Naive thymus-derived CD4-positive, alpha-beta T cell (primary cell): ENCODE data around the gene ATP8A2. TPM values are rescaled to one million over a fixed set of nuclear protein-coding genes. Genes with fewer than 3 reads are reported as not detected.

Source experiments
- ATAC-seq: fragments of 150-1000 bp; cut with Tn5 transposase; 2 replicates; pipeline ENCODE4 v1.10.0; 2021; ENCODE audit warnings: mild to moderate bottlenecking, moderate library complexity
- CTCF ChIA-PET: fragments of 350-600 bp; sonication (Branson Sonifier 250); formaldehyde crosslinking; loops from one replicate; lab custom pipeline; 2021; ENCODE audit warnings: antibody characterized with exemption; lab: Charles Lee
- POLR2A ChIA-PET: fragments of 350-600 bp; sonication (Branson Sonifier 250); formaldehyde crosslinking; loops from one replicate; lab custom pipeline; 2021; ENCODE audit warnings: antibody characterized with exemption, inconsistent platforms; lab: Charles Lee
- DNase-seq, 9 donors: peaks; one replicate each; pipeline versions ENCODE4 v3.0.0 to v3.0.0-alpha.2; 2020 to 2022; ENCODE audit warnings: mixed read lengths in 1 of 9
- H3K27ac ChIP-seq: one replicate; pipeline ENCODE4 v1.7.0; 2013; ENCODE audit warnings: mild to moderate bottlenecking, low read depth, low read length, moderate library complexity
- H3K27me3 ChIP-seq, 2 donors: one replicate each; pipeline ENCODE4 v1.7.0; 2013; ENCODE audit warnings: low read length in 2 of 2, mild to moderate bottlenecking in 2 of 2, moderate library complexity in 2 of 2; ENCODE audit not compliant: control insufficient read depth in 2 of 2, insufficient read depth in 2 of 2
- H3K36me3 ChIP-seq, 3 experiments: 1 replicate in 2 of 3; 2 replicates in 1 of 3; pipeline ENCODE4 v1.7.0; 2013; ENCODE audit warnings: low read length in 3 of 3, mild to moderate bottlenecking in 3 of 3, moderate library complexity in 1 of 3; ENCODE audit not compliant: insufficient read depth in 3 of 3, control insufficient read depth in 2 of 3
- H3K4me1 ChIP-seq, 2 donors: one replicate each; pipeline ENCODE4 v1.7.0; 2013; ENCODE audit warnings: low read length in 2 of 2, mild to moderate bottlenecking in 2 of 2, moderate library complexity in 1 of 2; ENCODE audit not compliant: control insufficient read depth in 2 of 2, insufficient read depth in 2 of 2
- H3K4me3 ChIP-seq: 2 replicates; pipeline ENCODE4 v1.7.0; 2013; ENCODE audit warnings: mild to moderate bottlenecking, low read length
- H3K9me3 ChIP-seq, 3 experiments: 1 replicate in 2 of 3; 2 replicates in 1 of 3; pipeline ENCODE4 v1.7.0; 2013; ENCODE audit warnings: low read length in 3 of 3; ENCODE audit not compliant: control insufficient read depth in 2 of 3
- H3K27ac Mint-ChIP-seq, 9 donors: one replicate each; pipeline ENCODE4 v1.8.0; 2020 to 2022; ENCODE audit warnings: mixed read lengths in 9 of 9, mild to moderate bottlenecking in 8 of 9, moderate library complexity in 5 of 9, inconsistent platforms in 2 of 9
- H3K27me3 Mint-ChIP-seq, 5 donors: one replicate each; pipeline ENCODE4 v1.8.0; 2021 to 2022; ENCODE audit warnings: mixed read lengths in 5 of 5, mild to moderate bottlenecking in 1 of 5
- H3K36me3 Mint-ChIP-seq, 5 donors: one replicate each; pipeline ENCODE4 v1.8.0; 2020 to 2022; ENCODE audit warnings: mixed read lengths in 5 of 5, mild to moderate bottlenecking in 3 of 5, inconsistent platforms in 1 of 5
- H3K4me1 Mint-ChIP-seq, 7 donors: one replicate each; pipeline ENCODE4 v1.8.0; 2020 to 2022; ENCODE audit warnings: mixed read lengths in 7 of 7, mild to moderate bottlenecking in 3 of 7, inconsistent platforms in 1 of 7
- H3K4me3 Mint-ChIP-seq, 10 donors: one replicate each; pipeline ENCODE4 v1.8.0; 2020 to 2022; ENCODE audit warnings: mild to moderate bottlenecking in 10 of 10, mixed read lengths in 10 of 10, moderate library complexity in 6 of 10, inconsistent platforms in 2 of 10
- H3K9me3 Mint-ChIP-seq, 11 donors: one replicate each; pipeline ENCODE4 v1.8.0; 2020 to 2022; ENCODE audit warnings: mixed read lengths in 11 of 11, mild to moderate bottlenecking in 4 of 11, inconsistent platforms in 1 of 11, moderate library complexity in 1 of 11
- intact Hi-C, 2 donors: fragments of 100-400 bp; cut with micrococcal nuclease; formaldehyde crosslinking; loops; one replicate each; pipeline ENCODE4 v1.15.1; 2023
- polyA plus RNA-seq, 2 donors: library from polyadenylated mRNA; unstranded; fragments of 300-500 nt; fragmentation: Illumina TruSeq; gene quantifications; one replicate each; pipeline ENCODE4 v1.2.3, GENCODE V29; 2021
- total RNA-seq, 6 experiments: library from RNA in 5 of 6; stranded (reverse) in 5 of 6; gene quantifications; 1 replicate in 5 of 6; 2 replicates in 1 of 6; pipeline ENCODE4 v1.2.3 and lab custom pipeline; 2021 to 2026

ATP8A2 gene
- total and polyA plus RNA-seq, 7 experiments from 2014 or later = 0.56 to 2.4 (median 1.2) TPM

DNA sequence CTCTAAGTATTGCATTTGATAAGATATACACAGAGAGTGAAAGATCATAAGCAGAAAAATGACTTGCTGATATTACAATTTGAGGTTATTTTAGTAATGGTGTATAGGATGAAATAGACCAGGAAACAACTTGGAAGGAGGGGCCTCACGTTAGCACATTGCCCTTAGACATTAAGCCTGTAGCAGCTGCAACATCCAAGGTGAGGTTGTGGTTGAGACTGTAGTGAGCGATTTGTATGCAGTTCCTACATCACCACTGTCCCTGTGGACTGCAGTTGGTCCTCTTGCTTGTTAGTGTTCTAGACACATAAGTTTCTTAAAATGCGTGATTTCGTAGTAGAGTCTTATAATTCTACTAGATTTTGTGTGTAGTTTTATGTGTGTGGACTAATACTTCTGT lies 311.3 kb downstream of the ATP8A2 start:
- POLR2A ChIA-PET = no interaction called here
- DNase-seq (no peak), ATAC-seq (no peak)
- CTCF ChIA-PET = no interaction called here
- H3K4me3 Mint-ChIP-seq = no peak overlapping the region
- no peaks in the 10 kb centered on the region for H3K4me1 ChIP-seq
- intact Hi-C loops = no loop called here
- peaks cover 0 to 4% (median 0%) of the 10 kb centered on the region in 7 donors for H3K4me1 Mint-ChIP-seq
- no peaks in the 10 kb centered on the region for H3K36me3 ChIP-seq
- no peak overlapping the region for H3K27ac ChIP-seq
- H3K27me3 ChIP-seq = no peaks in the 10 kb centered on the region
- H3K9me3 ChIP-seq = no peaks in the 10 kb centered on the region
- H3K36me3 Mint-ChIP-seq = no peaks in the 10 kb centered on the region
- H3K27ac Mint-ChIP-seq = no peak overlapping the region
- H3K27me3 Mint-ChIP-seq = peaks cover 0 to 4% (median 0%) of the 10 kb centered on the region in 5 donors
- peaks cover 0 to 5% (median 0%) of the 10 kb centered on the region in 11 donors for H3K9me3 Mint-ChIP-seq
- no peak overlapping the region for H3K4me3 ChIP-seq

DNA sequence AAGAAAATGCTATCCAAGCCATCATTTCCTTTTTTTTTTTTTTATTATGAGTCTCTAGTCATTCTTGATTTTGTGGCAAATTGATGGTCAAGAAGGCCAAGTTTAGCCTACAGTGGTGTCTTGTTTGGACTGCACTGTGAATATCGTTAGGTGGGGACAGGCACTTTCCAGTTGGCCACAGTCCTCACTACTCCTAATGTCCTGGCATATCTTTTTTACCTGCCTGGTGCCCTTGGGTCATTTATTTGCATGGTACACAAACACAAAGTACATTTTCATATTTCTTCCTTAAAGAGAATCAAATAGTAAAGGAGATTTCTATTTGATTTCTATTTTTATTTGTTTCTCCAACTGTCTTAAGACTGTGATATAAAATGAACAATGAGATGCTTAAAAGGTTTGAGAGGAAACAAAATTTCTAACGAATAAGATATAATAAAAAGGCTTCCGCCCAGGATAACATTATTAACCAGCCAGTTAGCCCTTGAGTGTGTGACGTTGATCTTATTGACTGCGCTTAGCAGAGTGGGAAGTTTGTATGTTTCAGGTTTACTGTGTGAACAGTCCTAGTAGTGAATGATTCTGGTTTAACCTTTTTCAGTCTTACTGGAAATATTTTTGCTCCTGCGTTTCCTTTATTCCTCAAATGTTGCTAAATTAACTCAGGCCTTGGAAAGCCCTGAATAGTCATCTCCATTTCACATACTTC lies 312.0 kb downstream of the ATP8A2 start:
- H3K27ac Mint-ChIP-seq = no peak overlapping the region
- H3K9me3 ChIP-seq = no peaks in the 10 kb centered on the region

DNA sequence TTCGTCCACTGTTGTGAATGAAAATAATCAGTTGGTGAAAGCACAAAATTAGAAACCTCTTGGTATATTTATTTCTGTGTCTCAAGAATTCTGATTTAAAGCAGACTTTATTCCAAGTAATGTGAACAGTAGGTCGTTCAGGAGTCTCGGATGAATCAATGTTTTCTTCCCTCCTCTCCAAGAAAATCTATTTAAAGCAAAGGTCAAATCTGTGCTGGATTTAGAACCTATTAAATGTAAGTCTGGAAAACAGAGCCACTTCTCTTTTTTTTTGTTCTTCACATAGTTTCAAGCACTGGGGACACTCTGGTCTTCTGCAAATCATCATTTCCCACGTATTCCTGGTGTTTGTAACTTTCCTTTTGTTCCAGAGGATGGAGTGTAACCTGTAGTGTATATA lies 312.7 kb downstream of the ATP8A2 start:
- no peaks in the 10 kb centered on the region for H3K27me3 ChIP-seq
- CTCF ChIA-PET = no interaction called here
- Mint-ChIP-seq H3K9me3 (peaks cover 0 to 5% (median 0%) of the 10 kb centered on the region in 11 donors), H3K27ac (no peak overlapping the region), H3K4me3 (no peak overlapping the region), H3K27me3 (no peaks in the 10 kb centered on the region), H3K4me1 (peaks cover 0 to 7% (median 0%) of the 10 kb centered on the region in 7 donors), H3K36me3 (no peaks in the 10 kb centered on the region)
- H3K36me3 ChIP-seq = no peaks in the 10 kb centered on the region
- POLR2A ChIA-PET = no interaction called here
- no peak overlapping the region for H3K4me3 ChIP-seq
- no peak overlapping the region for H3K27ac ChIP-seq
- DNase-seq (no peak), ATAC-seq (no peak)
- intact Hi-C loops = no loop called here
- no peaks in the 10 kb centered on the region for H3K4me1 ChIP-seq
- H3K9me3 ChIP-seq = no peaks in the 10 kb centered on the region

More for the DNA sequence above, 312.0 kb downstream of the ATP8A2 start:
- Mint-ChIP-seq H3K27me3 (peaks cover 0 to 2% (median 0%) of the 10 kb centered on the region in 5 donors), H3K9me3 (peaks cover 0 to 5% (median 0%) of the 10 kb centered on the region in 11 donors), H3K4me3 (no peak overlapping the region), H3K36me3 (no peaks in the 10 kb centered on the region), H3K4me1 (peaks cover 0 to 7% (median 0%) of the 10 kb centered on the region in 7 donors)
- no peaks in the 10 kb centered on the region for H3K4me1 ChIP-seq
- no peaks in the 10 kb centered on the region for H3K36me3 ChIP-seq
- no peak for DNase-seq
- H3K27ac ChIP-seq = no peak overlapping the region
- intact Hi-C loops = no loop called here
- no peak overlapping the region for H3K4me3 ChIP-seq
- CTCF ChIA-PET = no interaction called here
- H3K27me3 ChIP-seq = no peaks in the 10 kb centered on the region
- POLR2A ChIA-PET = no interaction called here
- ATAC-seq = no peak

DNA sequence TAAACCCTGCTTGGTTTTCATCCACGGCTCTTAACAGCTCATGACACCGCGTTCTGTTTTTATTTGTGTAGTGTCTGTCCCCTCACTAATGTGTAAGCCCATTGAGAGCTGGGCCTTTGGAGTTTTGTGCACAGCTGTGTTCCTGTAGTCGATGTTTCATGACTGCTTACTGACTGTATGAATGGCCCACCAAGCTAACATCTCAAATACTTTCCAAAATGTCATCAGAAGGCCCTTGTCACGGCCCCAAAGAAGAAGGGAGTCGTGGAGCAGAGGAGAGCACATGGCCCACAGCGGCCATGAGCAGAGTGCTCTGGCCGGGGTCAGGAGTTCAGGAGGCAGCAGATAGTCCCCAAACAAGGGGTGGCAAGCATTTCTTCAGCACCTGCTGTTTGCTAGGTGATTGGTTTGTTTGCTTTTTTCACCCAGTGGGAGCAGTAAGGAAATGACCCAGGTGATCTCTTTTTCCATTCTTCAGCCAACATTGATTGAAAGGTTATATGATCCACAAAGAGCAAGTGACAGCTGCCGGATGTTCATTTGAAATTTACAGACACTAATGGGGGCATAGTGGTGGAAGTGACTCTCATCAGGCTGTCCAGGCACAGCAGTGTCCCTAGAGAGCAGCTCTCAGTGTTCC lies 315.2 kb downstream of the ATP8A2 start:
- ChIA-PET POLR2A (no interaction called here), CTCF (no interaction called here)
- intact Hi-C loops = no loop called here
- Mint-ChIP-seq H3K27ac (no peak overlapping the region), H3K4me1 (peaks cover 0 to 7% (median 0%) of the 10 kb centered on the region in 7 donors), H3K9me3 (no peaks in the 10 kb centered on the region), H3K36me3 (no peaks in the 10 kb centered on the region), H3K4me3 (no peak overlapping the region), H3K27me3 (peaks cover 0 to 10% (median 0%) of the 10 kb centered on the region in 5 donors)
- no peak overlapping the region for H3K27ac ChIP-seq
- H3K4me1 ChIP-seq = no peaks in the 10 kb centered on the region
- ATAC-seq (no peak), DNase-seq (no peak)
- no peaks in the 10 kb centered on the region for H3K9me3 ChIP-seq
- H3K36me3 ChIP-seq = no peaks in the 10 kb centered on the region
- H3K27me3 ChIP-seq = no peaks in the 10 kb centered on the region
- H3K4me3 ChIP-seq = no peak overlapping the region

DNA sequence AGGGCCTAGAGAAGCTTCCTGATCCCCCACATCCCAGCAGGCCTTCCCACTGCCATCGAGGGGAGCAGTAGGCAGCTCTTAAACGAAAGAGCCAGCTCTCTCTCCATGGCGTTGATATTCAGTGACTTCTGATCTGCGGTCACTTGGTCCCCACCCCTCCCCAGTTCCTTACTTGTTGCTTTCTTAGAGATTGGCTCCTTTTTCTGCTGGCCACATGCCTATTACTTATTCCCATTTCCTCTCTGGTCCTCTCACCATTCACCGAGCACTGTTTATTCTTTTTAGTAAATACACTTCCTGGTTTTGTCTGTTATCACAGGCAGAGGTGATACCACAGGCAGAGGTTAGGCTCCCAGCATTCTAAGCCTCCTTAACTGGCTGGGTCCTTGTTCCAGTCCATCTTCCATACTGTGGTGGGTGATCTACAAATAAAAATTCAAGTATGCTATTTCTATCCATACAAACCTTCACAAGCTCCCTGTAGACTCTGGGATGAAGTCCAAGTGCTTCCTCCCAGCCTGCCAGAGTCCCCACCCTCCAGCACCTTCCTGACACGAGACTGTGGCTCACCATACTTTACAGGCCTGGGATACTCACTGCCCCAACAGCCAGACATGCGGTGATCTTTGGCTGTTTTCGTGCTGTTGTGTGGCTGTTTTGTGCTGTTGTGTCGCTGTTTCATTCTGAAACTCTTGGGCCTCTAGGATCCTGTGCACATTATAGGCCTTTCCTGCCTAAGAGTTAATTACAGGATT lies 315.9 kb downstream of the ATP8A2 start:
- Histone ChIP-seq H3K4me3 (no peak overlapping the region), H3K4me1 (no peaks in the 10 kb centered on the region), H3K27me3 (no peaks in the 10 kb centered on the region), H3K36me3 (no peaks in the 10 kb centered on the region), H3K27ac (no peak overlapping the region), H3K9me3 (no peaks in the 10 kb centered on the region)
- CTCF ChIA-PET = no interaction called here
- ATAC-seq (no peak), DNase-seq (no peak)
- Mint-ChIP-seq H3K4me3 (no peak overlapping the region), H3K27me3 (peaks cover 0 to 13% (median 0%) of the 10 kb centered on the region in 5 donors), H3K27ac (no peak overlapping the region), H3K9me3 (no peaks in the 10 kb centered on the region), H3K4me1 (peaks cover 0 to 7% (median 0%) of the 10 kb centered on the region in 7 donors), H3K36me3 (no peaks in the 10 kb centered on the region)
- POLR2A ChIA-PET = no interaction called here
- intact Hi-C loops = no loop called here

DNA sequence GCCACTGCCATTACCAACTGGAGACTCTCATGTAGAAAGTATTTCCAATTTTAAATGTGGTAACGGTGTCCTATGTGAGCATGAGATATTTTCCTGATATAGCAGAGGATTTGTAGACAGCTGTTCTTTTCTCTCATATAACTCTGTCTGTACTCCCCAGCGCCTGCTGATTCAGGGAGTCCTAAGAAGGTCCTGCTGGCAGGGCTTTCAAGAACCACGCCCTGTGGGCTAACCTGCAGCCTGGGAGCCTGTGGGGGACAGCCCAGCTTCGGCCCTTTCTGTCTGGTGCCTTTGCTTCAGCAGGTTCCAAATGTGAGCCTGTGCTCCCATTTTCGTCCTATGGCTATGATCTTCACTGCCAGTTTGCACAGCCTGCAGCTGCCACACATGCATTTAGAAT lies 316.8 kb downstream of the ATP8A2 start:
- intact Hi-C loops = no loop called here
- Mint-ChIP-seq H3K36me3 (peaks cover 0 to 4% (median 1%) of the 10 kb centered on the region in 5 donors), H3K9me3 (peaks cover 0 to 3% (median 0%) of the 10 kb centered on the region in 11 donors), H3K4me3 (no peak overlapping the region), H3K27ac (no peak overlapping the region), H3K4me1 (peaks cover 0 to 7% (median 0%) of the 10 kb centered on the region in 7 donors), H3K27me3 (peaks cover 0 to 17% (median 5%) of the 10 kb centered on the region in 5 donors)
- H3K27me3 ChIP-seq = no peaks in the 10 kb centered on the region
- H3K4me3 ChIP-seq = no peak overlapping the region
- H3K4me1 ChIP-seq = no peaks in the 10 kb centered on the region
- ChIA-PET CTCF (no interaction called here), POLR2A (no interaction called here)
- no peak overlapping the region for H3K27ac ChIP-seq
- no peaks in the 10 kb centered on the region for H3K36me3 ChIP-seq
- DNase-seq (no peak), ATAC-seq (no peak)
- no peaks in the 10 kb centered on the region for H3K9me3 ChIP-seq
